Activated gamma-delta T cell treated with anti-CD3 and anti-CD28 coated beads, Interleukin-2, amount 50 U/mL, for 16 hours (primary cell): ENCODE data around the gene ZNF428.
"Not testable (repeated sequence)": the region's sequence is repeated elsewhere in the genome, so short reads cannot be mapped to it uniquely, and the experiment has no call there.

Experiments used
- DNase-seq: peaks from one replicate; pipeline ENCODE4 v3.0.0-alpha.2; 2020; ENCODE audit warnings: low read depth

The ZNF428 gene, protein sequence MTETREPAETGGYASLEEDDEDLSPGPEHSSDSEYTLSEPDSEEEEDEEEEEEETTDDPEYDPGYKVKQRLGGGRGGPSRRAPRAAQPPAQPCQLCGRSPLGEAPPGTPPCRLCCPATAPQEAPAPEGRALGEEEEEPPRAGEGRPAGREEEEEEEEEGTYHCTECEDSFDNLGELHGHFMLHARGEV

DNA sequence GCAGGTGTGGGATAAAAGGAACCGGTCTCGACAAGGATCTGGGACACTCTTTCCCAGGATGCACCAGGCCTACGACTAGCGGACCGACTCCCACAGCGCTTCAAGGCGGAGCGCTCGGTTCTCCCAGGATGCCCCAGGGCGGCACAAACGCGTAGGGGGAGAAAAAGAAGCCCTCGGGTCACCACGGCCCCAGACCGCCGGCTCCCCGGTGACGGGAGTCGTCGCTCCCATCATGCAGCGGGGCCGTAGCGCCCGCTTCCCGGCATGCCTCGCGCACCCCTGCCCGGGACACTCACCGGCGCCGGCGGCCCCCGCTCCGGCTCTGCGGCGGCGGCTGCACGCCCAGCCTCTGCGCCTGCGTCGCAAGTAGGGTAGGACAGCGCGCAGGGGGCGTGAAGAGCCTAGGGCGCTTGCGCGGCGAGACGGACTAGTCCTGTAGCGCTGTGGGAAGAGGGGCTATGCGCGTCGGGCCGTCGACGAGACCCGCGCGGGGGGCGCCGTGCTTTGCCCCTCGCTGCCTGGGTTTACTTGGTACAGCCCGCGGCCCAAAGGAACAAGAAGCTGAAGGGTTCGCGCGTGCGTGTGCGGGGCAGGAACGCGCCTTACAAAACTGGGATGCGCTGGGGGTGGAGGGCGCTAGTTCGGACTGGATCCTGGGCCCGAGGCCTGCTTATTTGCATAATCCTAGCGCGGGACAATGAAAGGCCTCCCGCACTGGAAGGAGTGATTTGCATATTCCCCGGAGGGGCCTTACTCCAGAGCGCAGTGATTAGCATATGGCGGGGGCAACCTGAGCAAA is at the start of gene ZNF428:
Gene ZNF428, minus strand, starts transcription at position 368 of the 799 bp plus-strand sequence. CDS start 5,325 bp downstream, outside the sequence.
- peak; percentile 75 for DNase-seq

DNA sequence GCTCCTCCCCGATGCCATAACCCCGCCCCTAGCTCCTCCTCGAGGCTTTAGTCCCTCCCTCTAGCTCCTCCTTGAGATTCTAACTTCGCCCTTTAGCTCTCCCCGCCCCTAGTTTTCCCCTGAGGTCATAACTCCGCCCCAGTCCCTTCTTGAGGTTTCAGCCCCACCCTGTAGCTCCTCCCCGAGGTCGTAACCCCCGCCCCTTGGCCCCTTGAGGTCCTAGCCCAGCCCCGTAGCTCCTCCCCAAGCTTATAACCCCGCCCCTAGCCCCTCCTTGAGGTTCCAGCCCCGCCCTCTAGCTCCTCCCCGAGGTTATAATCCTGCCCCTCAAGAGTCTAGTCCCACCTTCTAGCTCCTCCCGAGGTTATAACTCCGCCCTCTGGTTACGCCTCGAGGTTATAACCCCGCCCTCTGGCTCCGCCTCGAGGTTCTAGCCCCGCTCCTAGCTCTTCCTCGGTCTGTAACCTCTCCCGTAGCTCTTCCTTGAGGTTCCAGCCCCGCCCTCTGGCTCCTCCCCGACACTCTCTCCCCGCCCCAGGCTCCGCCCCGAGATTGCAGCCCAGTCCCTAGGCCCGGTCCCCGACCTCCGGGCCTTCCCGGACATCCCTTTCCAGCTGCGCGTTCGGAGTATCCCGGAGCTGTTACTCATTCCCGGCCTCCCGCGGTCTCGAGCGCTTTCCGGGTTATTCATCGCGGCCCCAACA is 49.1 kb upstream of the ZNF428 start:
- peak; percentile 83 for DNase-seq

DNA sequence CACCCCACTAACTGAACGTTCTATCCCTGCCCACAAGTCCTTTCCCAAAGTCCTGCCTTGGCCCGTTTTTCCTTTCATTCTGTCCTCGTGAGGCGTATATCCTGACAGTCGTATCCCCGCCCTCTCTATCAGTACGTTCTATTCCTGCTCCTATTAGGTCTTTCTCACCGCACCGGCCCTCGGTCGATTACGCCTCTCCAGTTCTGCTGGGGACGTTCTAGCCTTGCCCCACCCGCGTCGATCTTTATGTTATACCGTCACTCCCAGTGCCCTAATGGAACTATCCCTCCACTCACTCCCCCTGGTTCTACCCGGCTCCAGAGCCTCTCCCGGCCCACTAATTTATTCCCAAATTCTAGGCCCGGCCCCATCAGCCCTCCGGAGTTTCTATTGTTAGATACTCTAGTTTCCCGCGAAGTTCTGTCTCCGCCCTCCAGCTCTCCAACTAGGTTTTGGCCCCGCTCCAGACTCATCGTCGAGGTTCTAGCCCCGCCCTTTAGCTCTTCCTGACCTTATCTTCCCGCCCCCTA is 48.5 kb upstream of the ZNF428 start:
- DNase-seq = no peak

DNA sequence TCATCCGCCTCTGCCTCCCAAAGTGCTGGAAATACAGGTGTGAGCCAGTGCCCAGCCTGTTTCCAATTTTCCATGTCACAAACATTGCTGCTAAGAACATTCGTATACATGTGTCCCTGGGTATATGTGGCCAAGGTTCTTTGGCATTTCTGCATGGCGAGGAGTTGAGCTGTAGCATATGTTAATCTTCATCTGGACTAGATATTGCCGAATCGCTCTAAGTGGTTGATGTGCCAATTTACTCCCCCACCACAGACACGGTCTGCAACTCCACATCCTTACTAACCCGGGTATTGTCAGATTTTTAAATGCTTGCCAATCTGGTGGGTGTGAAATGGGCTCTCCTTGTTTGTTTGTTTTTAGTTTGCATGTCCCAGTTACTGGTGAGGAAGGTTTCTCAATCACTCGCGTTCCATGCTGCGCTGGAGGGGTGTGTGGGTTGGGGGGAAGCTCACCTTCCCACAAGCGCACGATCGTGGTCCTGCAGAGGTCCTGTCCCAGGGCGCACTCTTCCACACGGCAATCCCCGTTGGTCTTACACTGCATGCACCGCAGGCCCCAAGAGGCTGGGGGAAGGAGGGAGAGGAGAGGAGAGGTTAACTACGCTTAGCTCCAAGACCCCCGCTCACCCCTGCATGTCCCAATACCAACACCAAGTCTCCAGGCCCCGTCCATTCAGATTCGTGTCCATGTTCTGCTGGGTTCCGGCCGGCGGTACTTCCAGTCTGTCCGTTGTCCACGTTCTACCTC is 47.9 kb upstream of the ZNF428 start:
- no peak for DNase-seq

DNA sequence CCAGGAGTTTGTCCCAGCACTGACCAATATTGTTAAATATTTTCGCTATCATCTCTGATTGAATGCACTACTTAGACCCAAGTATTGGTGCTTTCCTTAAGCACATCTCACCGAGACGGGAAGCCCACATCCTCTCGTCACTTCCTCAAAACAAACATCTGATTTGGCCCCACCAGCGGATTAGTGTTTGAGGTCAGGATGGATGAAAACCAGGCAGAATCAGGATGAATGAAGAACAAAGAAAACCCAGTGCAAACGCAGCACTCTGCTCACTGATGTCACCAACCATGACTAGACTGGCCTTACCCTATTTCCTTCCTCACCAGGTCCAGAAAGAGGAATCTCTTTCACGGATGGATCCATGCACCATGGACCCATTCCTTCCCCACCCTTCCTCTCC is 44.6 kb upstream of the ZNF428 start:
- DNase-seq = no peak

DNA sequence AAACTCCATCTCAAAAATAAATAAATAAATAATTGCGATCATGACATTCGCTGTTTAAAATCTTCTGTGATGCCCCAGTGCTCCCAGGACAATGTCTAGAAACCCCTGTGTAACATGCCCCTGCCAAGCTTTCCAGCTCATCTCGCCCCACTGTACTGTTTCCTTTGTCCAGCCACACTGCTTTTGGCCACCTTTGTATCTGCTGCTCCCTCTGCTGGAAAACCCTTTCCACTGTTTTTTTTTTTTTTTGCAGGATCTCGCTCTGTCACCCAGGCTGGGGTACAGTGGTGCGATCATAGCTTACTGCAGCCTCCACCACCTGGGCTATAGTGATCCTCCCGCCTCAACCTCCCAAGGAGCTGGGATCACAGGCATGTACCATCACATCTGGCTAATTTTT is 43.1 kb upstream of the ZNF428 start:
- DNase-seq = no peak

GRCh38 chr19:43660971-43661360 is 41.5 kb upstream of the ZNF428 start:
- no peak for DNase-seq

DNA sequence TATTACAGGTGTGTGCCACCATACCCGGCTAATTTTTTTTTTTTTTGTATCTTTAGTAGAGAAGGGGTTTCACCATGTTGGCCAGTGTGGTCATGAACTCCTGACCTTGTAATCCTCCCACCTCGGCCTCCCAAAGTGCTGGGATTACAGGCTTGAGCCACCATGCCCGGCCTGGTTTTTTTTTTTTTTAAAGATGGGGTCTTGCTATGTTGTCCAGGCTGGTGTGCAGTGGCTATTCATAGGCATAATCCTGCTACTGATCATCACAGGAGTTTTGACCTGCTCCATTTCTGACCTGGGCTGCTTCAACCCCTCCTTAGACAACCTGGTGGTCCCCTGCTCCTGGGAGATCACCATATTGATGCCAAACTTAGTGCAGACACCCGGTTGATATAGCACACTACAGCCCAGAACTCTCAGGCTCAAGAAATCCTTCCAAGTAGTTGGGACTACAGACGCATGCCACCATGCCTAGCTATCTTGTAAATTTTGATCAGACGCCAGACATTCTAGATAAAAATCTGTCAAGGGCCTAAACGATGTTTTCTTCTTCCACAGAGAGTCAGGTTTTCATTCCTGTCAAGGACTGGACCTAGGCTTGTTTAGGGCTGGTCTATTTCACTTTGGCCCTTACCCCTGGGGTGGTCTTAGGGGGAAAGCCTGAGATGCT is 41.0 kb upstream of the ZNF428 start:
- DNase-seq = no peak

GRCh38 chr19:43658494-43658893 is 39.1 kb upstream of the ZNF428 start:
- no peak for DNase-seq

GRCh38 chr19:43658001-43658400 is 38.6 kb upstream of the ZNF428 start:
- DNase-seq = no peak

GRCh38 chr19:43656436-43656835 is 37.0 kb upstream of the ZNF428 start:
- no peak for DNase-seq

DNA sequence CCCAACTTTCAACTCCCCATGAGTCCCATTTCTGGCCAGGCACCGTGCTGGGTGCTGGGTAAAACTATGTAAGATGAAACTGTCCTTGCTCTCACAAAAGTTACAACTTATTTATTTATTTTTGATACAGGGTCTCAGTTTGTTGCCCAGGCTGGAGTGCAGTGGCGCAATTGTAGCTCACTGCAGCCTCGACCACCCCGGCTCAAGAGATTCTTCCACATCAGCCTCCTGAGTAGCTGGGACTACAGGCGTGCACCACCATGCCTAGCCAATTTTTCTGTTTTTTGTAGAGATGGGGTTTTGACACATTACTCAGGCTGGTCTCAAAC is 33.1 kb upstream of the ZNF428 start:
- no peak for DNase-seq

DNA sequence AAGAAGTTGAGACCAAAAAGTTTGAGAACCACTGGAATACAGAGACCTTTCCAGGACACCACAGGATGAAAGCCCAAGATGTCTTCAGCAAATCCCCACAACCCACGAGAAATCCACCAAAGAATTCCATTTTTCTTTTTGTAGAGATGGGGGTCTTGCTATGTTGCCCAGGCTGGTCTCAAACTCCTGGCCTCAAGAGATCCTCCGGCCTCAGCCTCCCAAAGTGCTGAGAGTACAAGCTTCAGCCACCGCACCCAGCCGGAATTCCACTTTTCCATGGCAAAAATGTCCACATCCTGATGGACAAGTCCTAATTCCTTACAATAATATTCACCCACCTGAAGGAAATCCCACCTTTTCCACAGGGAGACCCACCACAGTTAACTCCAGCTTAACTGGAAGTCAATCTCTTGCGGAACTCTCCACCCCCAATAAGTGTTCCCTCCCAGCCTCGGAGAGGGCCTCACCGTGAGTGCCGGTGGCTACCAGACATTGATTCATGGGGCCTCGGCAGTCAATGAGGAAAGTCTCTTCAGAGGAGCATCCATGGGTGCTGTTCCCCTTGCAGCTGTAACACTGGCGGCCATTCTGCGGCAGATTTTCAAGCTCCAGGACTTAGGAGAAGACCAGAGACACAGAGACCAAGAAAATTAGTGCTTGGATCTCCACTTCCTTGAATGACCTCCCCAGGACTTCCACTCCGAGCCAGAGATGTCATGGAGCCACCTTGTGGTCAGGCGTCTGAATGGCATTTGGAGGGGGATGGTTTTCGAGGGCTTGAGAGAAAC is 32.5 kb upstream of the ZNF428 start:
- DNase-seq = no peak

DNA sequence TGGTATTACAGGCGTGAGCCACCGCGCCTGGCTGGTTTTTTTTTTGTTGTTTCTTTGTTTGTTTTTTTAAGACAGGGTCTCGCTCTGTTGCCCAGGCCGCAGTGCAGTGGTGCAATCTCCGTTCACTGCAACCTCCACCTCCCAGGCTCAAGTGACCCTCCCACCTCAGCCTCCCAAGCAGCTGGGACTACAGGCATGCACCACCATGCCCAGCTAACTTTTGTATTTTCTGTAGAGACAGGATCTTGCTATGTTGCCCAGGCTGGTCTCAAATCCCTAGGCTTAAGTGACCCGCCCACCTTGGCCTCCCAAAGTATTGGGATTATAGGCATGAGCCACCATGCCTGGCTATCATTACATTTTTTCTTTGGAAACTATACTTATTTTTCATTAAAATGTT is 30.8 kb upstream of the ZNF428 start:
- DNase-seq = not testable (repeated sequence)

DNA sequence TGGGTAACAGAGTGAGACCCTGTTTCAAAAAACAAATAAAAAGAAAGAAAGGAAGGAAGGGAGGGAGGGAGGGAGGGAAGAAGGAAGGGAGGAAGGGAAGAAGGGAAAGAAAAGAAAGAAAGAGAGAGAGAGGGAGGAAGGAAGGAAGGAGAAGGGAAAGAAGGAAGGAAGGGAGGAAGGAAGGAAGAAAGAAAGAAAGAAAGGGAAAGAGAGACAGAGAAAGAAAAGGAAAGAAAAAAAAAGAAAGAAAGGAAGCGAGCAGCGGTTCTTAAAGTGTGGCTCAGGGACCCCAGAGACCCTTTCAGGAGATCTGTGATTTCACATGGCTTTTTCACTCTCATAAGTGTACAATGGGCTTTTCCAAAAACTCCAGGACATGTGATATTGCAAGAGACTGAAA is 30.1 kb upstream of the ZNF428 start:
- DNase-seq = no peak

GRCh38 chr19:43648633-43649032 is 29.2 kb upstream of the ZNF428 start:
- DNase-seq = no peak

DNA sequence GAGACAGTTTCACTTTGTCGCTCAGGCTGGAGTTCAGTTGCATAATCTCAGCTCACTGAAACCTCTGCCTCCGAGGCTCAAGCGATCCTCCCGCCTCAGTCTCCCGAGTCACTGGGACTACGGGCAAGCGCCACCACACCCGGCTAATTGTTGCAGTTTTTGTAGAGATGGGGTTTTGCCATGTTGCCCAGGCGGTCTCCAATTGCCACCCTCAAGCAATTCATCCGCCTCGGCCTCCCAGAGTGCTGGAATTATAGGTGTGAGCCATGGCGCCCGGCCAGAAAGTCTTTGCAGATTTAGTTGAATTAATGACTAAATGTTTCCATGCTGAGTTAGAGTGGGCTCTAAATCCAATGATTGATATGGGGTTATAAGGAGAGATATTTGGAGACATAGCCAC is 24.8 kb upstream of the ZNF428 start:
- no peak for DNase-seq

- no peak for DNase-seq
These were observed 23.9 kb upstream of the ZNF428 start for GRCh38 chr19:43643326-43643725.

- DNase-seq = no peak
These were observed 23.1 kb upstream of the ZNF428 start for GRCh38 chr19:43642531-43642930.

DNA sequence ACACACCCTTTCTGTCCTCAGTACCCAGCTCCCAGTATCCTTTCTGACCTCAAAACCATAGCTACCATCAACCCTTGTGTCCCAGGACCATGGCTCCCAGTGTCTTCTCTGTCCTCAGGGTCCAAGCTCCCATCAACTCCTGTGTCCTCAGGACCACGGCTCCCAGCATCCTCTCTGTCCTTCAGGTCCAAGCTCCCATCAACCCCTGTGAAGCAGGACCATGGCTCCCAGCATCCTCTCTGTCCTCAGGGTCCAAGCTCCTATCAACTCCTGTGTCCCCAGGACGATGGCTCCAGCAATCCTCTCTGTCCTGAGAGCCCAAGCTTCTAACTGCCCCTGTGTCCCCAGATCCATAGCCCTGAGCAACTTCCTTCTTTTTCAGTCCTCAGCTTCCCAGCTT is 21.9 kb upstream of the ZNF428 start:
- no peak for DNase-seq

GRCh38 chr19:43640424-43640757 is 21.0 kb upstream of the ZNF428 start:
- no peak for DNase-seq
